T-cell (primary cell): ENCODE results near the gene TMPRSS9. TPM values are rescaled to one million over a fixed set of nuclear protein-coding genes. Genes with fewer than 3 reads are reported as not detected.

Source experiments
- ATAC-seq, 4 experiments: fragments of 200-7000 bp in 3 of 4; fragments of 150-1000 bp in 1 of 4; cut with Tn5 transposase; replicated peaks in 1 of 4; 1 replicate in 3 of 4; 2 replicates in 1 of 4; pipeline ENCODE4 v1.10.0; 2021; ENCODE audit warnings: moderate library complexity in 3 of 4, mild to moderate bottlenecking in 2 of 4, moderate number of reproducible peaks in 1 of 4
- CTCF ChIA-PET, 2 donors: fragments of 300-600 bp; sonication (Branson Sonifier 250); formaldehyde crosslinking; loops; one replicate each; lab custom pipeline; 2022; ENCODE audit warnings: antibody characterized with exemption in 2 of 2; lab: Charles Lee
- POLR2A ChIA-PET, 2 donors: fragments of 300-600 bp; sonication (Branson Sonifier 250); formaldehyde crosslinking; loops; one replicate each; lab custom pipeline; 2022; ENCODE audit warnings: antibody characterized with exemption in 2 of 2; lab: Charles Lee
- DNase-seq, 35 experiments: peaks; one replicate each; pipeline versions ENCODE4 v3.0.0 to v3.0.0-alpha.2; 2013 to 2023
- H3K27ac ChIP-seq: one replicate; pipeline ENCODE4 v1.5.1; 2013; ENCODE audit warnings: low read length
- H3K27me3 ChIP-seq, 2 experiments: replicated peaks in 1 of 2; 1 replicate in 1 of 2; 2 replicates in 1 of 2; pipeline versions ENCODE4 v1.6.1 to v1.7.0; 2013; ENCODE audit warnings: low read length in 1 of 2, mixed read lengths in 1 of 2; ENCODE audit not compliant: control insufficient read depth in 2 of 2, insufficient read depth in 2 of 2; ENCODE audit errors: extremely low read depth in 1 of 2
- H3K36me3 ChIP-seq, 2 donors: 1 replicate in 1 of 2; 2 replicates in 1 of 2; pipeline versions ENCODE4 v1.6.1 to v1.7.0; 2013; ENCODE audit warnings: low read length in 1 of 2; ENCODE audit not compliant: control insufficient read depth in 2 of 2, insufficient read depth in 1 of 2; ENCODE audit errors: extremely low read depth in 1 of 2
- H3K4me1 ChIP-seq, 2 experiments: 1 replicate in 1 of 2; 2 replicates in 1 of 2; pipeline versions ENCODE4 v1.6.1 to v1.7.0; 2013; ENCODE audit warnings: low read length in 2 of 2, mixed read lengths in 1 of 2; ENCODE audit not compliant: insufficient read depth in 2 of 2, control insufficient read depth in 1 of 2; ENCODE audit errors: extremely low read depth in 1 of 2
- H3K4me3 ChIP-seq, 2 donors: 1 replicate in 1 of 2; 2 replicates in 1 of 2; pipeline versions ENCODE4 v1.5.1 to v1.7.0; 2013; ENCODE audit warnings: mild to moderate bottlenecking in 2 of 2, low read length in 1 of 2, moderate library complexity in 1 of 2; ENCODE audit not compliant: control insufficient read depth in 1 of 2; ENCODE audit errors: extremely low read depth in 1 of 2
- H3K9me3 ChIP-seq: 2 replicates; pipeline ENCODE4 v1.7.0; 2013
- H3K27ac Mint-ChIP-seq, 2 donors: one replicate each; pipeline ENCODE4 v1.8.0; 2020 to 2021; ENCODE audit warnings: mild to moderate bottlenecking in 2 of 2, mixed read lengths in 2 of 2
- H3K27me3 Mint-ChIP-seq, 2 donors: one replicate each; pipeline ENCODE4 v1.8.0; 2021 to 2022; ENCODE audit warnings: mixed read lengths in 2 of 2
- H3K36me3 Mint-ChIP-seq: one replicate; pipeline ENCODE4 v1.8.0; 2021; ENCODE audit warnings: mixed read lengths
- H3K4me1 Mint-ChIP-seq, 3 donors: one replicate each; pipeline ENCODE4 v1.8.0; 2020 to 2022; ENCODE audit warnings: mixed read lengths in 3 of 3, mild to moderate bottlenecking in 1 of 3
- H3K4me3 Mint-ChIP-seq, 3 donors: one replicate each; pipeline ENCODE4 v1.8.0; 2020 to 2022; ENCODE audit warnings: mild to moderate bottlenecking in 3 of 3, mixed read lengths in 3 of 3, moderate library complexity in 3 of 3
- H3K9me3 Mint-ChIP-seq, 3 donors: one replicate each; pipeline ENCODE4 v1.8.0; 2020 to 2022; ENCODE audit warnings: mixed read lengths in 3 of 3
- WGBS: methylation state at CpG from one replicate; pipeline ENCODE4 v1.1.5; 2013; ENCODE audit warnings: missing lambda C conversion rate; ENCODE audit not compliant: insufficient coverage; 5-methylcytosine and 5-hydroxymethylcytosine counted together
- total RNA-seq, 35 experiments: library from RNA in 6 of 35; stranded (reverse) in 6 of 35; fragments of 120-200 nt in 1 of 35; gene quantifications; one replicate each; pipeline versions ENCODE4 v1.2.1 to v1.2.4 and lab custom pipeline; 2013 to 2026

TMPRSS9 gene
- total RNA-seq, 5 donors from 2014 or later (not counting 1 experiment from before 2014, with no cell fraction given): not detected

- ATAC-seq (no peak), DNase-seq (no peak)
- H3K4me3 Mint-ChIP-seq: peak overlapping the region; percentile 41 to 97 (median 63)
- no peaks in the 10 kb centered on the region for H3K9me3 ChIP-seq
- H3K27me3 ChIP-seq: no peaks in the 10 kb centered on the region
- peaks cover 9% of the 10 kb centered on the region for H3K36me3 Mint-ChIP-seq
- WGBS: 86% methylated on average over 17 of the region's 20 CpGs
- peaks cover 61 to 66% (median 64%) of the 10 kb centered on the region in 3 donors for H3K4me1 Mint-ChIP-seq
- no peaks in the 10 kb centered on the region for H3K27me3 Mint-ChIP-seq
- no peak overlapping the region for H3K4me3 ChIP-seq
- H3K4me1 ChIP-seq: peaks cover 18 to 81% of the 10 kb centered on the region in 2 experiments
- POLR2A ChIA-PET: no interaction called here
- H3K27ac ChIP-seq: no peak overlapping the region
- no peaks in the 10 kb centered on the region for H3K9me3 Mint-ChIP-seq
- H3K27ac Mint-ChIP-seq: peak overlapping the region in 1 of 2 donors; percentile 57
- H3K36me3 ChIP-seq: peaks cover 0 to 7% of the 10 kb centered on the region in 2 donors
- CTCF ChIA-PET: no interaction called here
Measured at GRCh38 chr19:2330632-2331284, 29.3 kb upstream of the TMPRSS9 start.

GRCh38 chr19:2331601-2332246, 28.3 kb upstream of the TMPRSS9 start:
- Histone ChIP-seq H3K27ac (peak overlapping the region; percentile 59), H3K4me3 (no peak overlapping the region), H3K9me3 (no peaks in the 10 kb centered on the region), H3K36me3 (peaks cover 0 to 3% of the 10 kb centered on the region in 2 donors), H3K4me1 (peaks cover 15 to 71% of the 10 kb centered on the region in 2 experiments), H3K27me3 (no peaks in the 10 kb centered on the region)
- peaks cover 57 to 67% (median 65%) of the 10 kb centered on the region in 3 donors for H3K4me1 Mint-ChIP-seq
- ATAC-seq (no peak), DNase-seq (no peak)
- H3K27ac Mint-ChIP-seq: peak overlapping the region; percentile 89 to 93
- peaks cover 12% of the 10 kb centered on the region for H3K36me3 Mint-ChIP-seq
- CTCF ChIA-PET: no interaction called here
- no peaks in the 10 kb centered on the region for H3K9me3 Mint-ChIP-seq
- POLR2A ChIA-PET: no interaction called here
- 42% methylated on average over 4 of the region's 12 CpGs for WGBS
- H3K4me3 Mint-ChIP-seq: peak overlapping the region in 1 of 3 donors; percentile 97
- H3K27me3 Mint-ChIP-seq: no peaks in the 10 kb centered on the region

- Histone ChIP-seq H3K4me1 (peaks cover 14 to 64% of the 10 kb centered on the region in 2 experiments), H3K27me3 (no peaks in the 10 kb centered on the region), H3K4me3 (no peak overlapping the region), H3K9me3 (no peaks in the 10 kb centered on the region), H3K27ac (peak overlapping the region; percentile 59), H3K36me3 (peaks cover 2 to 4% of the 10 kb centered on the region in 2 donors)
- H3K9me3 Mint-ChIP-seq: no peaks in the 10 kb centered on the region
- H3K4me3 Mint-ChIP-seq: peak overlapping the region; percentile 36 to 73 (median 54)
- WGBS: 59% methylated on average over 14 of the region's 17 CpGs
- ChIA-PET POLR2A (no interaction called here), CTCF (no interaction called here)
- DNase-seq: peak; percentile 25 to 80 (median 59)
- no peaks in the 10 kb centered on the region for H3K27me3 Mint-ChIP-seq
- peak; percentile 57 to 77 (median 70) for ATAC-seq
- peak overlapping the region; percentile 89 to 93 for H3K27ac Mint-ChIP-seq
- H3K36me3 Mint-ChIP-seq: peaks cover 12% of the 10 kb centered on the region
- peaks cover 49 to 59% (median 58%) of the 10 kb centered on the region in 3 donors for H3K4me1 Mint-ChIP-seq
Measured at GRCh38 chr19:2332341-2333026, 27.6 kb upstream of the TMPRSS9 start.

- Mint-ChIP-seq H3K27me3 (no peaks in the 10 kb centered on the region), H3K9me3 (no peaks in the 10 kb centered on the region), H3K27ac (peak overlapping the region; percentile 39 to 61), H3K36me3 (peaks cover 14% of the 10 kb centered on the region), H3K4me1 (peaks cover 45 to 55% (median 52%) of the 10 kb centered on the region in 3 donors), H3K4me3 (peak overlapping the region in 1 of 3 donors; percentile 73)
- ATAC-seq: no peak
- CTCF ChIA-PET: no interaction called here
- 88% methylated on average over 13 of the region's 27 CpGs for WGBS
- no peak overlapping the region for H3K4me3 ChIP-seq
- H3K27ac ChIP-seq: no peak overlapping the region
- H3K9me3 ChIP-seq: no peaks in the 10 kb centered on the region
- H3K4me1 ChIP-seq: peaks cover 11 to 59% of the 10 kb centered on the region in 2 experiments
- DNase-seq: no peak
- POLR2A ChIA-PET: no interaction called here
- no peaks in the 10 kb centered on the region for H3K27me3 ChIP-seq
- peaks cover 2 to 6% of the 10 kb centered on the region in 2 donors for H3K36me3 ChIP-seq
Measured at GRCh38 chr19:2333027-2333806, 26.8 kb upstream of the TMPRSS9 start.

GRCh38 chr19:2333807-2334211, 26.3 kb upstream of the TMPRSS9 start:
- Mint-ChIP-seq H3K27me3 (no peaks in the 10 kb centered on the region), H3K27ac (peak overlapping the region in 1 of 2 donors; percentile 61), H3K36me3 (peaks cover 11% of the 10 kb centered on the region), H3K4me3 (peak overlapping the region in 1 of 3 donors; percentile 73), H3K4me1 (peaks cover 44 to 52% (median 48%) of the 10 kb centered on the region in 3 donors), H3K9me3 (no peaks in the 10 kb centered on the region)
- Histone ChIP-seq H3K4me1 (peaks cover 11 to 58% of the 10 kb centered on the region in 2 experiments), H3K36me3 (peaks cover 2 to 7% of the 10 kb centered on the region in 2 donors), H3K4me3 (no peak overlapping the region), H3K27ac (no peak overlapping the region), H3K27me3 (no peaks in the 10 kb centered on the region), H3K9me3 (no peaks in the 10 kb centered on the region)
- ChIA-PET POLR2A (no interaction called here), CTCF (no interaction called here)
- 60% methylated on average over 8 of the region's 11 CpGs for WGBS
- DNase-seq: no peak
- no peak for ATAC-seq

- Mint-ChIP-seq H3K9me3 (no peaks in the 10 kb centered on the region), H3K36me3 (peaks cover 11% of the 10 kb centered on the region), H3K27me3 (no peaks in the 10 kb centered on the region), H3K27ac (peak overlapping the region in 1 of 2 donors; percentile 28), H3K4me3 (no peak overlapping the region), H3K4me1 (peaks cover 40 to 48% (median 44%) of the 10 kb centered on the region in 3 donors)
- peaks cover 6 to 10% of the 10 kb centered on the region in 2 donors for H3K36me3 ChIP-seq
- H3K27ac ChIP-seq: no peak overlapping the region
- H3K4me1 ChIP-seq: peaks cover 8 to 52% of the 10 kb centered on the region in 2 experiments
- no peaks in the 10 kb centered on the region for H3K9me3 ChIP-seq
- POLR2A ChIA-PET: no interaction called here
- H3K27me3 ChIP-seq: no peaks in the 10 kb centered on the region
- no peak overlapping the region for H3K4me3 ChIP-seq
- CTCF ChIA-PET: no interaction called here
- DNase-seq: no peak
- no peak for ATAC-seq
- 97% methylated on average over 26 of the region's 27 CpGs for WGBS
Measured at GRCh38 chr19:2334426-2334825, 25.6 kb upstream of the TMPRSS9 start.
